SU-DHL-6 (cell line): ENCODE data around the gene PRKAR2B.

ENCODE experiments used
- EZH2phosphoT487 ChIP-seq: fragments of 200-600 bp; sonication (generic), shearing (Covaris generic); conservative IDR thresholded peaks from 2 replicates; pipeline ENCODE4 v1.6.1; 2018; ENCODE audit warnings: mild to moderate bottlenecking, antibody characterized with exemption, low read length, moderate library complexity, mixed read lengths
- TF ChIP-seq, protein P1 (sequence below): fragments of 200-600 bp; sonication (generic); IDR thresholded peaks from one replicate; pipeline ENCODE4 v1.5.1; 2017; ENCODE audit warnings: antibody characterized with exemption, mild to moderate bottlenecking, low read length, moderate library complexity; ENCODE audit not compliant: insufficient read depth, poor library complexity, severe bottlenecking

GRCh38 chr7:107039199-107039900 lies 5.2 kb upstream of the PRKAR2B start:
- TF ChIP-seq, protein P1, sequence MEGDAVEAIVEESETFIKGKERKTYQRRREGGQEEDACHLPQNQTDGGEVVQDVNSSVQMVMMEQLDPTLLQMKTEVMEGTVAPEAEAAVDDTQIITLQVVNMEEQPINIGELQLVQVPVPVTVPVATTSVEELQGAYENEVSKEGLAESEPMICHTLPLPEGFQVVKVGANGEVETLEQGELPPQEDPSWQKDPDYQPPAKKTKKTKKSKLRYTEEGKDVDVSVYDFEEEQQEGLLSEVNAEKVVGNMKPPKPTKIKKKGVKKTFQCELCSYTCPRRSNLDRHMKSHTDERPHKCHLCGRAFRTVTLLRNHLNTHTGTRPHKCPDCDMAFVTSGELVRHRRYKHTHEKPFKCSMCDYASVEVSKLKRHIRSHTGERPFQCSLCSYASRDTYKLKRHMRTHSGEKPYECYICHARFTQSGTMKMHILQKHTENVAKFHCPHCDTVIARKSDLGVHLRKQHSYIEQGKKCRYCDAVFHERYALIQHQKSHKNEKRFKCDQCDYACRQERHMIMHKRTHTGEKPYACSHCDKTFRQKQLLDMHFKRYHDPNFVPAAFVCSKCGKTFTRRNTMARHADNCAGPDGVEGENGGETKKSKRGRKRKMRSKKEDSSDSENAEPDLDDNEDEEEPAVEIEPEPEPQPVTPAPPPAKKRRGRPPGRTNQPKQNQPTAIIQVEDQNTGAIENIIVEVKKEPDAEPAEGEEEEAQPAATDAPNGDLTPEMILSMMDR = no peak
- no peak for TF ChIP-seq EZH2phosphoT487
